T-helper 22 cell (primary cell): Measurements from ENCODE around the gene TM4SF1.
"Not testable (repeated sequence)": the region's sequence is repeated elsewhere in the genome, so short reads cannot be mapped to it uniquely, and the experiment has no call there.

Experiments used
- DNase-seq: peaks from one replicate; pipeline ENCODE4 v3.0.0-alpha.2; 2020; ENCODE audit warnings: low read depth

TM4SF1 gene

GRCh38 chr3:149395107-149396089 lies 17.9 kb upstream of the TM4SF1 start:
- DNase-seq = no peak

- DNase-seq = no peak
Measured at GRCh38 chr3:149393345-149394160, 16.1 kb upstream of the TM4SF1 start.

- DNase-seq = no peak
Measured at GRCh38 chr3:149391960-149392359, 14.5 kb upstream of the TM4SF1 start.

- DNase-seq = no peak
Measured at GRCh38 chr3:149390772-149391212, 13.3 kb upstream of the TM4SF1 start.

- DNase-seq = no peak
Measured at GRCh38 chr3:149390294-149390693, 12.8 kb upstream of the TM4SF1 start.

GRCh38 chr3:149388531-149389417 lies 11.3 kb upstream of the TM4SF1 start:
- DNase-seq = no peak

GRCh38 chr3:149388001-149388440 lies 10.6 kb upstream of the TM4SF1 start:
- DNase-seq = no peak

GRCh38 chr3:149386299-149386606 lies 8.8 kb upstream of the TM4SF1 start:
- DNase-seq = no peak

GRCh38 chr3:149385617-149386298 lies 8.3 kb upstream of the TM4SF1 start:
- no peak for DNase-seq

- DNase-seq = no peak
Measured at GRCh38 chr3:149384911-149385321, 7.5 kb upstream of the TM4SF1 start.

GRCh38 chr3:149384167-149384566 lies 6.7 kb upstream of the TM4SF1 start:
- no peak for DNase-seq

GRCh38 chr3:149383703-149384102 lies 6.3 kb upstream of the TM4SF1 start:
- DNase-seq = no peak

GRCh38 chr3:149382518-149382917 lies 5.1 kb upstream of the TM4SF1 start:
- DNase-seq = no peak

- no peak for DNase-seq
Measured at GRCh38 chr3:149382101-149382467, 4.6 kb upstream of the TM4SF1 start.

- DNase-seq = no peak
Measured at GRCh38 chr3:149381173-149382100, 4.0 kb upstream of the TM4SF1 start.

- DNase-seq = not testable (repeated sequence)
Measured at GRCh38 chr3:149380220-149380619, 2.8 kb upstream of the TM4SF1 start.

- no peak for DNase-seq
Measured at GRCh38 chr3:149378478-149379309, 1.2 kb upstream of the TM4SF1 start.

GRCh38 chr3:149376718-149377407 lies 586 bp downstream of the TM4SF1 start:
- DNase-seq = no peak
